Measurements from ENCODE around the gene ZFP69. TPM values are rescaled to one million over a fixed set of nuclear protein-coding genes. Genes with fewer than 3 reads are reported as not detected.

Gene ZFP69
- 1 to 10 TPM; 2.8 to 2.9 TPM for total RNA-seq
- 5.4 TPM for polyA plus RNA-seq

- ChIA-PET POLR2A (interaction anchor here (0.7 to 1.0 kb wide), 3 partner anchors 27 to 215 kb away, joined by 3 to 4 read pairs (median 4); partner anchors contain the start of genes NFYC and ZFP69B), CTCF (interaction anchor here (1.6 kb wide), 1 partner anchor 14 kb away, joined by 4 read pairs; no protein-coding TSS in a partner anchor)
- Histone ChIP-seq H3K27ac (ENCODE audit: low read depth, low read length) (peak within 1 kb of the TSS; percentile 56), H3K27me3 (ENCODE audit: insufficient read depth, low read length, poor library complexity, severe bottlenecking) (no peaks in the 10 kb centered on the region), H3K36me3 (ENCODE audit: insufficient read depth, low read length) (peaks cover 2% of the 10 kb centered on the region), H3K9me3 (ENCODE audit: low read length) (no peaks in the 10 kb centered on the region), H3K4me3 (ENCODE audit: low read length) (peak within 1 kb of the TSS; percentile 77), H3K4me1 (ENCODE audit: insufficient read depth, low read length) (peaks cover 10% of the 10 kb centered on the region)
- H3K9me3 Mint-ChIP-seq = peaks cover 21 to 50% (median 45%) of the 10 kb centered on the region in 5 donors
- peaks cover 24 to 34% (median 28%) of the 10 kb centered on the region in 3 donors for H3K4me1 Mint-ChIP-seq
- H3K27me3 Mint-ChIP-seq = peaks cover 0 to 1% of the 10 kb centered on the region in 2 donors
- peak within 1 kb of the TSS; percentile 85 to 96 (median 93) for H3K4me3 Mint-ChIP-seq
- peak; percentile 55 to 76 (median 72) for DNase-seq
- H3K36me3 Mint-ChIP-seq = peaks cover 10 to 45% (median 19%) of the 10 kb centered on the region in 3 donors
- H3K27ac Mint-ChIP-seq = peak within 1 kb of the TSS; percentile 60 to 88 (median 73)
These were observed at the start of gene ZFP69 for GRCh38 chr1:40476924-40477677. TSS of gene ZFP69 (plus strand) at chr1:40477290. CDS start at chr1:40479362, 2,072 bp downstream.

GRCh38 chr1:40431385-40431784 is 45.7 kb upstream of the ZFP69 start:
- no peaks in the 10 kb centered on the region for H3K4me1 Mint-ChIP-seq
- Histone ChIP-seq H3K9me3 (ENCODE audit: low read length) (no peaks in the 10 kb centered on the region), H3K4me1 (ENCODE audit: insufficient read depth, low read length) (no peaks in the 10 kb centered on the region), H3K27ac (ENCODE audit: low read depth, low read length) (no peak overlapping the region), H3K36me3 (ENCODE audit: insufficient read depth, low read length) (no peaks in the 10 kb centered on the region), H3K27me3 (ENCODE audit: insufficient read depth, low read length, poor library complexity, severe bottlenecking) (no peaks in the 10 kb centered on the region), H3K4me3 (ENCODE audit: low read length) (no peak overlapping the region)
- ChIA-PET POLR2A (no interaction called here), CTCF (no interaction called here)
- no peaks in the 10 kb centered on the region for H3K9me3 Mint-ChIP-seq
- H3K4me3 Mint-ChIP-seq = no peak overlapping the region
- H3K27ac Mint-ChIP-seq = peak overlapping the region in 2 of 8 donors; percentile 2 to 42
- no peaks in the 10 kb centered on the region for H3K36me3 Mint-ChIP-seq
- H3K27me3 Mint-ChIP-seq = no peaks in the 10 kb centered on the region
- DNase-seq = no peak

- CTCF ChIA-PET = no interaction called here
- no peaks in the 10 kb centered on the region for H3K36me3 Mint-ChIP-seq
These were observed 44.3 kb upstream of the ZFP69 start for GRCh38 chr1:40432644-40433390.

GRCh38 chr1:40435471-40435870 is 41.6 kb upstream of the ZFP69 start:
- H3K4me1 Mint-ChIP-seq = peaks cover 2 to 7% (median 4%) of the 10 kb centered on the region in 3 donors
- Histone ChIP-seq H3K27ac (ENCODE audit: low read depth, low read length) (no peak overlapping the region), H3K27me3 (ENCODE audit: insufficient read depth, low read length, poor library complexity, severe bottlenecking) (no peaks in the 10 kb centered on the region), H3K36me3 (ENCODE audit: insufficient read depth, low read length) (no peaks in the 10 kb centered on the region), H3K9me3 (ENCODE audit: low read length) (no peaks in the 10 kb centered on the region), H3K4me1 (ENCODE audit: insufficient read depth, low read length) (no peaks in the 10 kb centered on the region), H3K4me3 (ENCODE audit: low read length) (no peak overlapping the region)
- H3K4me3 Mint-ChIP-seq = no peak overlapping the region
- no peak for DNase-seq
- no peaks in the 10 kb centered on the region for H3K36me3 Mint-ChIP-seq
- no peaks in the 10 kb centered on the region for H3K9me3 Mint-ChIP-seq
- ChIA-PET POLR2A (no interaction called here), CTCF (interaction anchor here (0.7 to 1.6 kb wide), 5 partner anchors 12 to 359 kb away, joined by 3 to 4 read pairs (median 3); no protein-coding TSS in a partner anchor)
- no peak overlapping the region for H3K27ac Mint-ChIP-seq
- no peaks in the 10 kb centered on the region for H3K27me3 Mint-ChIP-seq

More at GRCh38 chr1:40432644-40433390, 44.3 kb upstream of the ZFP69 start:
- Histone ChIP-seq H3K4me3 (ENCODE audit: low read length) (no peak overlapping the region), H3K9me3 (ENCODE audit: low read length) (no peaks in the 10 kb centered on the region), H3K36me3 (ENCODE audit: insufficient read depth, low read length) (no peaks in the 10 kb centered on the region), H3K4me1 (ENCODE audit: insufficient read depth, low read length) (no peaks in the 10 kb centered on the region), H3K27ac (ENCODE audit: low read depth, low read length) (no peak overlapping the region), H3K27me3 (ENCODE audit: insufficient read depth, low read length, poor library complexity, severe bottlenecking) (no peaks in the 10 kb centered on the region)
- Mint-ChIP-seq H3K27ac (peak overlapping the region in 1 of 8 donors; percentile 80), H3K4me1 (no peaks in the 10 kb centered on the region), H3K27me3 (no peaks in the 10 kb centered on the region), H3K4me3 (no peak overlapping the region), H3K9me3 (no peaks in the 10 kb centered on the region)
- POLR2A ChIA-PET = no interaction called here
- no peak for DNase-seq

- H3K9me3 Mint-ChIP-seq = no peaks in the 10 kb centered on the region
- no peaks in the 10 kb centered on the region for H3K27me3 ChIP-seq (ENCODE audit: insufficient read depth, low read length, poor library complexity, severe bottlenecking)
- H3K36me3 ChIP-seq (ENCODE audit: insufficient read depth, low read length) = no peaks in the 10 kb centered on the region
- no peak overlapping the region for H3K4me3 Mint-ChIP-seq
- H3K27ac ChIP-seq (ENCODE audit: low read depth, low read length) = no peak overlapping the region
- ChIA-PET CTCF (interaction anchor here (1.0 to 3.3 kb wide), 3 partner anchors 13 to 293 kb away, joined by 3 to 27 read pairs (median 3); no protein-coding TSS in a partner anchor), POLR2A (no interaction called here)
- no peak overlapping the region for H3K27ac Mint-ChIP-seq
- no peaks in the 10 kb centered on the region for H3K9me3 ChIP-seq (ENCODE audit: low read length)
- no peak for DNase-seq
- no peaks in the 10 kb centered on the region for H3K36me3 Mint-ChIP-seq
- H3K4me1 ChIP-seq (ENCODE audit: insufficient read depth, low read length) = no peaks in the 10 kb centered on the region
- H3K4me1 Mint-ChIP-seq = peaks cover 2 to 7% (median 4%) of the 10 kb centered on the region in 3 donors
- no peak overlapping the region for H3K4me3 ChIP-seq (ENCODE audit: low read length)
- H3K27me3 Mint-ChIP-seq = no peaks in the 10 kb centered on the region
These were observed 41.2 kb upstream of the ZFP69 start for GRCh38 chr1:40435876-40436275.

GRCh38 chr1:40438391-40439015 is 38.6 kb upstream of the ZFP69 start:
- peak in 2 of 5 donors; percentile 14 to 34 for DNase-seq
- no peak overlapping the region for H3K4me3 ChIP-seq (ENCODE audit: low read length)
- no peaks in the 10 kb centered on the region for H3K36me3 Mint-ChIP-seq
- ChIA-PET POLR2A (no interaction called here), CTCF (interaction anchor here (0.5 to 3.3 kb wide), 12 partner anchors 11 to 295 kb away, joined by 3 to 27 read pairs (median 3); partner anchors contain the start of gene ZFP69B)
- H3K4me1 Mint-ChIP-seq = peaks cover 2 to 7% (median 4%) of the 10 kb centered on the region in 3 donors
- H3K27ac ChIP-seq (ENCODE audit: low read depth, low read length) = no peak overlapping the region
- H3K27me3 Mint-ChIP-seq = no peaks in the 10 kb centered on the region
- H3K9me3 Mint-ChIP-seq = no peaks in the 10 kb centered on the region
- H3K36me3 ChIP-seq (ENCODE audit: insufficient read depth, low read length) = no peaks in the 10 kb centered on the region
- no peak overlapping the region for H3K4me3 Mint-ChIP-seq
- no peaks in the 10 kb centered on the region for H3K4me1 ChIP-seq (ENCODE audit: insufficient read depth, low read length)
- H3K27ac Mint-ChIP-seq = no peak overlapping the region
- no peaks in the 10 kb centered on the region for H3K27me3 ChIP-seq (ENCODE audit: insufficient read depth, low read length, poor library complexity, severe bottlenecking)
- no peaks in the 10 kb centered on the region for H3K9me3 ChIP-seq (ENCODE audit: low read length)

- no peaks in the 10 kb centered on the region for H3K27me3 ChIP-seq (ENCODE audit: insufficient read depth, low read length, poor library complexity, severe bottlenecking)
- POLR2A ChIA-PET = no interaction called here
- Mint-ChIP-seq H3K9me3 (no peaks in the 10 kb centered on the region), H3K27ac (no peak overlapping the region), H3K4me3 (no peak overlapping the region), H3K36me3 (peaks cover 0 to 3% (median 0%) of the 10 kb centered on the region in 3 donors), H3K27me3 (no peaks in the 10 kb centered on the region), H3K4me1 (peaks cover 2 to 7% (median 4%) of the 10 kb centered on the region in 3 donors)
- no peaks in the 10 kb centered on the region for H3K36me3 ChIP-seq (ENCODE audit: insufficient read depth, low read length)
- no peak overlapping the region for H3K4me3 ChIP-seq (ENCODE audit: low read length)
- no peaks in the 10 kb centered on the region for H3K4me1 ChIP-seq (ENCODE audit: insufficient read depth, low read length)
- CTCF ChIA-PET = interaction anchor here (0.9 to 3.3 kb wide), 6 partner anchors 14 to 296 kb away, joined by 3 to 27 read pairs (median 5); no protein-coding TSS in a partner anchor
- H3K27ac ChIP-seq (ENCODE audit: low read depth, low read length) = no peak overlapping the region
- no peak for DNase-seq
- no peaks in the 10 kb centered on the region for H3K9me3 ChIP-seq (ENCODE audit: low read length)
These were observed 37.8 kb upstream of the ZFP69 start for GRCh38 chr1:40439247-40439646.

All from CD8-positive, alpha-beta memory T cell (primary cell).